Measurements from ENCODE around the gene PIP4K2A.
"Not testable (repeated sequence)": the region's sequence is repeated elsewhere in the genome, so short reads cannot be mapped to it uniquely, and the experiment has no call there.

The PIP4K2A gene

GRCh38 chr10:22718659-22719058, 4.3 kb upstream of the PIP4K2A start:
- DNase-seq = not testable (repeated sequence)

GRCh38 chr10:22717728-22718127, 3.4 kb upstream of the PIP4K2A start:
- DNase-seq = no peak

GRCh38 chr10:22716943-22717342, 2.6 kb upstream of the PIP4K2A start:
- no peak for DNase-seq

- no peak for DNase-seq
These were observed 880 bp upstream of the PIP4K2A start for GRCh38 chr10:22715290-22715625.

GRCh38 chr10:22713853-22714478, 412 bp downstream of the PIP4K2A start:
- DNase-seq = no peak

- DNase-seq = no peak
These were observed 1.2 kb downstream of the PIP4K2A start for GRCh38 chr10:22712956-22713852.

- DNase-seq = no peak
These were observed 2.0 kb downstream of the PIP4K2A start for GRCh38 chr10:22712211-22712955.

- DNase-seq = no peak
These were observed 3.0 kb downstream of the PIP4K2A start for GRCh38 chr10:22711373-22711772.

GRCh38 chr10:22710139-22710745, 4.1 kb downstream of the PIP4K2A start:
- DNase-seq = no peak

GRCh38 chr10:22708772-22709171, 5.6 kb downstream of the PIP4K2A start:
- DNase-seq = no peak

- no peak for DNase-seq
These were observed 8.9 kb downstream of the PIP4K2A start for GRCh38 chr10:22705527-22705926.

GRCh38 chr10:22704942-22705341, 9.4 kb downstream of the PIP4K2A start:
- DNase-seq = no peak

- no peak for DNase-seq
These were observed 9.9 kb downstream of the PIP4K2A start for GRCh38 chr10:22704471-22704911.

- DNase-seq = no peak
These were observed 12.0 kb downstream of the PIP4K2A start for GRCh38 chr10:22702348-22702747.

GRCh38 chr10:22701132-22701826, 13.1 kb downstream of the PIP4K2A start:
- DNase-seq = no peak

GRCh38 chr10:22700489-22700888, 13.9 kb downstream of the PIP4K2A start:
- peak; percentile 76 to 78 for DNase-seq

- DNase-seq = peak in 1 of 2 experiments; percentile 32
These were observed 14.4 kb downstream of the PIP4K2A start for GRCh38 chr10:22699976-22700375.

- no peak for DNase-seq
These were observed 15.4 kb downstream of the PIP4K2A start for GRCh38 chr10:22698941-22699440.

GRCh38 chr10:22697800-22698199, 16.6 kb downstream of the PIP4K2A start:
- DNase-seq = no peak

GRCh38 chr10:22697101-22697500, 17.3 kb downstream of the PIP4K2A start:
- peak in 1 of 2 experiments; percentile 23 for DNase-seq

GRCh38 chr10:22693860-22694259, 20.5 kb downstream of the PIP4K2A start:
- no peak for DNase-seq

- no peak for DNase-seq
These were observed 21.0 kb downstream of the PIP4K2A start for GRCh38 chr10:22693371-22693784.

All from SHP77 (cell line).